GM19193 (cell line): ENCODE data around the gene KLHL33.

Experiments
- POLR2A ChIP-seq: IDR thresholded peaks from 4 replicates; pipeline ENCODE4 v1.6.1; 2011; ENCODE audit not compliant: insufficient read depth, insufficient read length; ENCODE audit errors: extremely low read depth

The KLHL33 gene

DNA sequence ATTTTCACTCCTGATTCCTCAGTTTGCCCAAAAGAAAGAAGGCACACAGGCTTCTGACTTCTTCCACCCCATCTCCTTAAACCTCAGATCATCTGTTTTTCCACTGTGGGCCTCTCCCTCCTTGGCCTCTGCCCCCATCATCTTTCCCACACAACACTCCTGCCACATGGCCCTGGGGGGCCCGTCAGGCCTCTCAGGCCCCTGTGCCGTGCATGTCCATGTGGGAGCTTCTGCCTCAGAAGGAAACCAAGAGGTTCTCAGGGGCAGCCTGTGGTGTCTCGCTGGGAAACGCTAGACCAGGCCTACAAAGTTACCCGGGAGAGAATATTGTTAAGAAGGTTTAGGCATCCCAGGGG, 8.0 kb downstream of the KLHL33 start:
- no peak for TF ChIP-seq POLR2A

DNA sequence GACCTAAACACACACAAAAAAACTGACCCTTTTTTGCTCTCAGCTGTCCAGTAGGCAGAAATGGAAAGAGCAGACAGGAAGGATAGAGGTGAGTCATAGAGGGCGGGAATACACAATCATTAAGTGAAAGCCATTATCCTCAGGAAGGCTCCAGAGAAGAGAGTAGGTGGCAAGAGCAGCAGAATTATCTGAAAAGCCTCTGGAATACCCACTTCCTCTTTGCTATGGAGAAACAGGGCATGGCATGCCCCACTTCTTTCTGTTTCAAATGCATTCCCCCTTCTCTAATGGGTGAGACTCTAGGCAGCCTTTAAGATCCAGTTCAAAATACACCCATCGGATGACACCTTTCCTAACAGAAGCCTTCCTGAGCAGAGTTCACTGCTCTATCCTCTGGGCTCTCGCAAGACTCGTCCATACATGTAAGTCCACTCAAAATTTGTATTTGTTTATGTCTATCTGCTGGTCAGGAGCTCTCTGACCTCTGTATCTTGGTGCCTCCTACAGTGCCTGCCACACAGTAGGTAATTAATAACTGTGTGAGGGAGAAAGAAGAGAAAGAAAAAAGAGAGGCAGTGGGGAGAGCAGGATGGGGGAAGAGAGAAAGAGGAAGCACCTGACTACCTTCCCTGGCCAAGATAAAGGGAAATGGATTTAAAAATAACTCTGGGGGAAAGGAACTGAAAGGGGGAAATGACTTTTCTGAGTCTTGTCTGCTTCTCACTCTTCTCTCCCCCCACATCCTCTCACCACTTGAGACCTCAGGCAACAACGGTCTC, 8.5 kb downstream of the KLHL33 start:
- TF ChIP-seq POLR2A: no peak

DNA sequence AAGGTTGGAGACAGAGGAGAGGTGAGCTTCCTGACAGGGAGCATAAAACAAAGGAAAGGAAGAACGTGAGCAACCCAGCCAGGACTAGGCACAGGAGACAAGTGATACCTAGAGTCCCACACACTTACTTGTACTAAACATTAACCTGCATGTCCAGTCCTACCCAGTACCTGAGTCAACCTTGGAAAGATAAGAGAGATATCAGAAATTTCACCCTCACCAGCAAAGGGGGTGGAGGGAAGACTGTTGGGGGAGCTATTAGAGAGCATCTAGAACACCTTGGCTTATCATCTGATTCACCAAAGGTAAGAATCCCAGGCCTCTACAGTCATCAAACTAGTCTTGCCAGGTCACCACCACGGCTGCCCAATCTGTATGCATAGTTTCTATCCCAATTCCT, 11.1 kb downstream of the KLHL33 start:
- no peak for TF ChIP-seq POLR2A

DNA sequence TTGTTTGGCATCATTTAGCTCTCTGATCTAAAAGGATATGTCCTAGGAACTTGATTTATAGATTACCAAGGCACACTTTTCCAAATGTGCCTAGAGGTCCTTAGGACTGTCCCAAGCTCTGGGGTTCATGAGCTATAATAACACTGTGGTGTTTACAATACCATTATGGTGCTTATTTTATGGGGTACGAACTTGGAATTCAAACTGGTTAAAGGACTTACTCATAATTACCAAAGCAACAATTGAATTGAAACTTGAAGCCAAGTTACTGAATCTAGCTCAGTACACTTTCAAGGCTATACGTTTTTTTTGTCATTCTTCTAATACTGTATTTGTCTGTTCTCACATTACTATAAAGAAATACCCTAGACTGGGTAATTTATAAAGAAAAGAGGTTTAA, 13.1 kb downstream of the KLHL33 start:
- no peak for TF ChIP-seq POLR2A

DNA sequence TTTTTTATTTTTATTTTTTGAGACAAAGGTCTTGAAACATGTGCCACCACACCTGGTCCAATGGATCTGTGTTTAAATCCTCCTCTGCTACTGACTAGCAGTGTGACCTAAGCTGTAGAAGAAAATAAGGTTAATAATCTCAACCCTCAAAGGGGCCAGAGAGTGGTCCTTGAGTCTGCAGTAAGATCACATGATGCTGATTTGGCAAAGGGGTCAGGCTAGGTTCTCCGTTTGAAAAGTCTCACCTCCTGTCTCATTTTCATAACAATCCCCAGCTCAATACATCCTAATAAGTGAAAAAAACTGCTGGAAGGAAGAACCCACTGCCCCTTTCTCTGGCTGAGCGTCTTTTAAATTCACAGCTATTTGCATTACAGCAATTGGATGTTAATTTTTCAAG, 14.7 kb downstream of the KLHL33 start:
- no peak for TF ChIP-seq POLR2A

DNA sequence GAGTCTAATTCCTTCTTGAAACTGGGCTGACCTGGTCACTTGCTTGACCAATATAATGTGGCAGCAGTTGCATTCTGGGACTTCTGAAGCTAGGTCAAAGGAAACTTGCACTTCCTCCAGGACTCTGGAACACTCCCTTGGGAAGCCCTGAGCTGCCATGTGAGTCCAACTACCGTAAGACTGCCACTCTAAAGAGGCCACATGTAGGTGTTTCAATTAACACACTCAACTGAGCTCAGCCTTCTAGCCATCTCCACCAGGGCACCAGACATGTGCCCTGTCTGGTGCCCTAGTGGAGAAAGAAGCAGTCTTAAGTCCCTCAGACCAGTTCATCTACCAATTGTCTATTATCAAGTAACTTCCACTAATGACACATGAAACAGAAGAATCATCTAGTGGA, 16.5 kb downstream of the KLHL33 start:
- no peak for TF ChIP-seq POLR2A

DNA sequence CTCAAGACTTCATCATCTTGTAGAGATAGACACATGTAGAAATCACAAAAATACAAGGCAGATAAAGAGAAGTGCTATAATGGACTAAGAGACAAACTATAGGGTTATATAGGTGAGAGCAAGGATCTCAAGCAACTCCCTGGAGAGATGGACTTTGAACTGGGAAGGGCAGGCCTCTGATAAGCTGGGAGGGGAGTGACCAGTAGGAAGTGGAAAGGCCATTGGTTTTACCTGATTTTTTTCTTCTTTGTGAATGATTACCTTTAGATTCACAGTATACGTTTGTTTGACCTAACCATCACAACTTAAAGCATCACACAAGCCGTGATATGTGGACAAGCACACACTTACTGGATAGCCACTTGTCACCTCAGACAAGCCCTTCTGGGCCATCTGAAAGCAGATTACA, 17.5 kb downstream of the KLHL33 start:
- TF ChIP-seq POLR2A: no peak

DNA sequence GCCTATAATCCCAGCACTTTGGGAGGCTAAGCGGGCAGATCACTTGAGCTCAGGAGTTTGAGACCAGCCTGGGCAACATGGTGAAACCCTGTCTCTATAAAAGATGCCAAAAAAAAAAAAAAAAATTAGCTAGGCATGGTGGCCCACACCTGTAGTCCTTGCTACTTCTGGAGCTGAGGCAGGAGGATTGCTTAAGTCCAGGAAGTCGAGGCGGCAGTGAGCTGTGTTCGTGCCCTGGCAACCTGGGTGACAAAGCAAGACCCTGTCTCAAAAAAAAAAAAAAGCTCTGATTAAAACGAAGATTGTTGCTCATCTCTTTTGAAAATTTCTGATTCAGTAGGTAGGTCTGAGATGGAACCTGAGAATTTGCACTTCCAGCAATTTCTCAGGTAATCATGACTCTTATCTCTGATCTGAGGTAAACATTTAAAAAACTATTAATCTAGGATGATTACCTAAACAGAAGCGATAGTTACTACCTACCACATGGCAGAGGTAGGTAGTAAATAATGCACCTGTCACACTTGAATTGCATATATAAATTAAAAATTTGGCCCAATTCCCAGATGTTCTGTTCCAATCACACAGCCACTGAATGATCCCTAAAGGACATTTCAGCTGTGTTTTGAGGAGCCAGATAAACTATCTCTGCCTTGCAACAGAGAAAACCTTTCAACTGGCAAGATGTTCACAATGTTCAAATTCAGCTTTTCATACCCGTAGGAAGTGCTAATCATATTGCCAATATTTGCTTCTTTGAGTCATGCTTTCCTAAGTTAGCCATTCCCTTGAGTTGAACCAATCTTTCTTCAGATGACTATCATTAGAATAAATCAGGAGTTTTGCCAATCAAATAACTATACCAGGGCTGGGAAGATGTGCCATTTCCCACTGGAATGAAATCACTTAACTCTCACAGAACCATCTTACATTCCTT, 18.4 kb downstream of the KLHL33 start:
- TF ChIP-seq POLR2A: no peak

DNA sequence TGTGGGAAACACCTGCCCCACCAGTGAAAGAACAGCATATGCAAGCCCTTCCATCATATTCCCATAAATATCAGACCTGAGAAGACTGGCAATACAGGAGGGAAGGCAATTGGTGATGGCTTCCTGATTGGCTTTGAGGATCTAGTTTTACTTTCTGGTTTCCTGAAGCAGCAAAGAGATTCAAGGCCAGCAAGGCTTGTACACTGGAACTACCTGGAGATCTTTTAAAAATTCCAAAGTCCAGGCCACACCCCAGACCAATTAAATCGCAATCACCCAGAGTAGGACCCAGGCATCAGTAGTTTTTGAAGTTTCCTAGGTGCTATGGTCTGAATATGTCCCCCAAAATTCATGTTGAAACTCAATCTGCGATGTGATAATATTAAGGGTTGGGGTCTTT, 19.7 kb downstream of the KLHL33 start:
- no peak for TF ChIP-seq POLR2A

DNA sequence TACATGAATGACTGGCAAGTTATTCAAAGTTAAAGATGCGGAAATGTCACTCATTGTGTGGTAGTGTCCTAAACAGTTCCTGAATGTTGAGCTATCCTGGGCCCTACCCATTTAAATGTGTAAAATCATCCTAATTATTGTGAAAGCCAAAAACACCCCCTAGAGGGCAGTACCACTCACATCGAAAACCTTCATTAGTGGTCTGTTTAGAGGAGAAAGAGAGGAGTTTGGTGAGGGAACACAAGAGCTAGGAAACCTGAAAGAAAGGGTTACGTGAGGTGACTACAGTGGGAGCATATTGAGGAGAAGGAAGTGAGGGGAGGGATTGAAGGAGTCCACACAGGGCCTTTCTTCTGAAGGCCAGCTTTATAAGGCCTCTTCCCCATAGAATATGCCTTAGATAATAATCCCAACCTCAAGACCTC, 20.2 kb downstream of the KLHL33 start:
- no peak for TF ChIP-seq POLR2A

DNA sequence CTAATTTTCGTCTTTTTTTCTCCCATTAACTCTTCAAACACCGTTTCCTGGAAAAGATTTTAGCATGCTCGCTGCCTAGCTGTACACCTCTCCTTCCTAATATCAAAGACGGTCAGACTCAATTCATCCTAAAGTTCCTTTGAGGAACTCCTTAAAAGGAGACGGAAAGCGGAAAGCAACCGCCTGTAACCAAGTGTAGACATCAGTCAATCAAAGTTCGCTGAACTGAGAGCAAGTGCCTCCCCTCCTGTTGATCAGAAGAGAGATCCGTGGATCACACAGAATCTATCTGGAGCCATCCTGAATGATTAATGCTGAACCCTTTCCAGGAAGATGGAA, 22.3 kb downstream of the KLHL33 start:
- TF ChIP-seq POLR2A: no peak

DNA sequence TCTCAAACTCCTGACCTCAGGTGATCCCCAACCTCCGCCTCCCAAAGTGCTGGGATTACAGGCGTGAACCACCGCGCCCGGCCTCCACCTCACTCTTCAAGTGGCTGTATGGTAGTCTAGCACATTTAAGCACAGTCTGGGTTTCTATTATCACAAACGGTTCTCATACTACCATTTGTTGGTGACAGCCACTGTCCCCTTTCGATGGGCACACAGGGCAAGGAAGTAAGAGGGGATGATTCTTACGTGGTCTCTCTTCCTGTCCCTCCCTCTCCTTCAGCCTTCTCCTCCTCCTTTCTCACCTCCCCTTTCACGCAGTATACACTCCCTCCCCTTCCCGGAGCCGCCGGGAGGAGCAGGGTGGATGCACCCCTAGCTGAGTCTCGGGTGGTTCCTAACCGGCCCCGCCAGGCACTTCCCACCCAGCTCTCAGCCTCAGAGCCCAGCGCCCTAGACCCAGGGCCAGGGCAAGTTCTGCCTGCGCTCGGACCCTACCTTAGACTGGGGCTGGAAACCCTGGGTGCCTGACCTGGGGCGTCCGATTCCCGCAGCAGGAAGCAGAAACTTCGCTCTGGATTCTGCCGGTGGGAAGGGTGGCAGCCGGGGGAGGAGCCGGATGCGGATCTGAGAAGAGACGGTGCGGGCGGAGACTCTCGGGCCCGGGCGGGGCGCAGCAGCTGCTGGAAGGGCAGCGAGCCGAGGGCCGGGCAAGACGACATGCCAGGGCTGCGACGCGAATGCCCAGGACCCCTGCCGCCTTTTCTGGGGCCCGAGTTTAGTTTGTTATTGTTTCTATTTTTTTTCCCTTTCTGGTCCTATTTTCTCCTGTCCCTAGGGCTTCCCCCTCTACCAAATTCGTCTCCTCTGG, 22.9 kb downstream of the KLHL33 start, which contains the start of gene TEP1:
TSS of gene TEP1 (minus strand) at position 626 of the 868 bp plus-strand sequence. CDS start 5,062 bp downstream, outside the sequence.
- TF ChIP-seq POLR2A: peak; percentile 82

DNA sequence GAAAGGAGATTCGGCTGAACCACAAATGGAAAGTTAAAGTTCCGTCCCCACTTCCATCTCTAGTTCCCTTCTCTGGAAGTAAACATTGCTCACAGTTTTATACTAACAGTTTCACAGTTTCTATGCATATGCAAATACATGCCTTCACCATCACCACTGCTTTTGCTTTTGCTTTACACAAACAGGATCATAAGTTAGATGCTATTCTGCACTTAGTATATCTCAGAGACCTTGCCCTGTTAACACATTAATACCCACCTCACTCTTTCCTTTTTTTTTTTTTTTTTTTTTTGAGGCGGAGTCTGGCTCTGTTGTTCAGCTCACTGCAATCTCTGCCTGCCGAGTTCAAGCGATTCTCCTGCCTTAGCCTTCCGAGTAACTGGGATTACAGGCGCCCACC, 23.6 kb downstream of the KLHL33 start:
- no peak for TF ChIP-seq POLR2A

DNA sequence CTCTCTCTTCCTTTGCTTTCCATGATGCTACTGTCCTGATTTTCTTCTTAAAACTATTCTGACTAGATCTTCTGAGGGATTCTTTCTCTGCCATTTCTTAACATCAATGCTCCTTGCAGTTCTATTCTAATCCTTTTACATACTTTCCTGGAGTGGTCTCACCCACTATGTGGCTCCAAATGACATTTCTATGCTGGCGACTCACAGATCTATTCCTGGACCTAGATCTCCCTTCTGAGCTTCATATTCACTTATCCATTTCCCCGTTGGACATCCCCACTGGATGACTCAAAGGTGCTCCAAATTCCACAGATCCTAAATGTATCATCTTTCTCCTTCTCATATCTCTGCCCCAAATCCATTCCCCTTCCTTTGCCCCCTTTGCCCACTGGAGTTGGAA, 26.7 kb downstream of the KLHL33 start:
- TF ChIP-seq POLR2A: no peak

DNA sequence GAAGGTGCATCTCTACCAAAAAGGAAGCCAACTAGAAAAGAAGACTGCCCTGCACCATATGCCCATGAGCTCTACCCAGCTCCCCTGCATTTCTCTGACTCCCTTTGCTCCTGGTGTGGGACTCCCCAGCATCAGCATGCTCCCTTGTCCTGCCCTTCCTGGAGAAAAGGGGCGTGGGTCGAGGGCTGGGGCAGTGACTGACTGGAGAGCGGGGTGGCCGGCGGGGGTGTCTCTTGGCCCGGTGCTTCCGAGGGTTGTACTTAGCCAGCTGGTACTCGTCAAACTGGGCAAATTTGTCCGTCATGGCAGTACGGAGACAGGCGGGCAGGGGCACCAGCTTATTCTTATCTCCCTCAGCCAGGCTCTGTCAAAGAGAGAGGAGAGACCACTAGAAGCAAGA, 32.4 kb downstream of the KLHL33 start:
- TF ChIP-seq POLR2A: no peak
